Fibroblast of lung (primary cell): Measurements from ENCODE around the gene PPP1R15B. TPM values are rescaled to one million over a fixed set of nuclear protein-coding genes. Genes with fewer than 3 reads are reported as not detected.
A peak's percentile ranks its signal among the peaks of the same experiment; 100 is the strongest.

ENCODE experiments used
- DNase-seq, 2 donors: peaks; one replicate each; pipeline versions ENCODE4 v3.0.0 to v3.0.0-alpha.2; 2010; ENCODE audit warnings: low read depth in 2 of 2
- H2AFZ ChIP-seq: 2 replicates; pipeline ENCODE4 v1.5.1; 2012; ENCODE audit warnings: low read length, control low read depth, inconsistent platforms
- H3K27ac ChIP-seq: 2 replicates; pipeline ENCODE4 v1.5.1; 2011; ENCODE audit warnings: low read length, control low read depth; ENCODE audit not compliant: insufficient read depth
- H3K27me3 ChIP-seq: 2 replicates; pipeline ENCODE4 v1.5.1; 2011; ENCODE audit warnings: mild to moderate bottlenecking, low read length; ENCODE audit not compliant: control insufficient read depth, insufficient read depth
- H3K36me3 ChIP-seq: 2 replicates; pipeline ENCODE4 v1.5.1; 2011; ENCODE audit warnings: low read length; ENCODE audit not compliant: control insufficient read depth, insufficient read depth
- H3K4me1 ChIP-seq: 2 replicates; pipeline ENCODE4 v1.5.1; 2011; ENCODE audit warnings: low read length; ENCODE audit not compliant: control insufficient read depth, insufficient read depth; ENCODE audit errors: extremely low read depth
- H3K4me2 ChIP-seq: 2 replicates; pipeline ENCODE4 v1.5.1; 2011; ENCODE audit warnings: low read length, control low read depth; ENCODE audit not compliant: insufficient read depth; ENCODE audit errors: extremely low read depth
- H3K4me3 ChIP-seq, 4 experiments: fragments of 200-600 bp in 1 of 4; sonication (generic) in 1 of 4; replicated peaks in 1 of 4; 2 replicates each; pipeline ENCODE4 v1.5.1; 2011 to 2016; ENCODE audit warnings: low read length in 4 of 4, low read depth in 3 of 4, mild to moderate bottlenecking in 3 of 4, control low read depth in 2 of 4, inconsistent platforms in 1 of 4, mixed read lengths in 1 of 4; ENCODE audit not compliant: insufficient read depth in 1 of 4; ENCODE audit errors: control extremely low read depth in 1 of 4
- H3K79me2 ChIP-seq: 2 replicates; pipeline ENCODE4 v1.5.1; 2012; ENCODE audit warnings: mild to moderate bottlenecking, low read length, inconsistent platforms; ENCODE audit not compliant: control insufficient read depth, insufficient read depth
- H3K9ac ChIP-seq: 2 replicates; pipeline ENCODE4 v1.5.1; 2011; ENCODE audit warnings: mild to moderate bottlenecking, low read length, control low read depth; ENCODE audit not compliant: insufficient read depth
- H3K9me3 ChIP-seq: 2 replicates; pipeline ENCODE4 v1.5.1; 2012; ENCODE audit warnings: low read depth, low read length; ENCODE audit not compliant: control insufficient read depth, insufficient read depth
- H4K20me1 ChIP-seq: 2 replicates; pipeline ENCODE4 v1.5.1; 2011; ENCODE audit warnings: low read length; ENCODE audit not compliant: control insufficient read depth, insufficient read depth; ENCODE audit errors: extremely low read depth
- CTCF ChIP-seq, 2 donors: IDR thresholded peaks in 1 of 2; conservative IDR thresholded peaks in 1 of 2; 1 replicate in 1 of 2; 2 replicates in 1 of 2; pipeline ENCODE4 v1.5.1; 2011 to 2012; ENCODE audit warnings: low read length in 2 of 2, control low read depth in 1 of 2, inconsistent platforms in 1 of 2, low read depth in 1 of 2, mild to moderate bottlenecking in 1 of 2
- EZH2 ChIP-seq: IDR thresholded peaks from 2 replicates; pipeline ENCODE4 v1.5.1; 2012; ENCODE audit warnings: low read length, control low read depth, mild to moderate bottlenecking; ENCODE audit errors: missing control alignments
- polyA plus RNA-seq, 2 donors: library from polyadenylated mRNA; depleted of rRNA in 1 of 2; stranded (reverse) in 1 of 2; unstranded in 1 of 2; fragments of >200 nt; gene quantifications; 2 replicates each; pipeline ENCODE4 v1.2.1, GENCODE V29; 2011 to 2012; ENCODE audit warnings: missing spikeins in 1 of 2
- total RNA-seq: library from RNA; depleted of rRNA; stranded (reverse); fragments of >200 nt; gene quantifications from 2 replicates; pipeline ENCODE4 v1.2.1, GENCODE V29; 2014

PPP1R15B gene
- total and polyA plus RNA-seq, 2 donors (not counting 1 experiment from before 2014, with no cell fraction given) = 22.4 to 27.7 TPM

DNA sequence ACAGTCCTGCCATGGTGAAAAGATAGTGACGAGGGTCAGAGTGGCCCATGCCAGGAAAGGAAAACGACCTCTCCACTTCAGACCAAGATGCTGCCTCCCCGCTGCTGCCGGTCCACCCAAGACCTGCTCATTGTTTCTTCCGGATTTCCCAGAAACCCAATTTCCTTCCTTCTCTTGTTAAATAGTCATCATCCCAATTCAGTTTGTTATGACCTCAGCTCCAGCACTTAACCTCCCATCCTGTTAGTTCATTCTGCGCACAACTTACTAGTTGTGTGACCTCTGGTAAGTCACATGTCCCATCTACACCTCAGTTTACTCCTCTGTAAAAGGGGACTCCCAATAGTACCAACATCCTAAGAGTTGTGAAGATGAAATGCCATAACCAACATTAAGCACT lies 29.9 kb upstream of the PPP1R15B start:
- TF ChIP-seq EZH2 (no peak), CTCF (conservative IDR thresholded peaks at IDR 0.05 in 1 of 2, IDR thresholded peaks at IDR 0.05 in 1 of 2; ENCODE audit: low read depth in 1 of 2, low read length in 2 of 2) (no peak)
- Histone ChIP-seq H3K79me2 (no peaks in the 10 kb centered on the region), H3K36me3 (no peaks in the 10 kb centered on the region), H3K27me3 (no peaks in the 10 kb centered on the region), H3K27ac (no peak overlapping the region), H3K4me2 (no peak overlapping the region), H3K9me3 (no peaks in the 10 kb centered on the region), H2AFZ (no peak overlapping the region), H3K4me3 (no peak overlapping the region), H3K9ac (no peak overlapping the region), H3K4me1 (peaks cover 10% of the 10 kb centered on the region), H4K20me1 (no peaks in the 10 kb centered on the region)
- DNase-seq = no peak

- TF ChIP-seq EZH2 (no peak), CTCF (conservative IDR thresholded peaks at IDR 0.05 in 1 of 2, IDR thresholded peaks at IDR 0.05 in 1 of 2; ENCODE audit: low read depth in 1 of 2, low read length in 2 of 2) (no peak)
- no peaks in the 10 kb centered on the region for H3K36me3 ChIP-seq
- H3K4me1 ChIP-seq = peaks cover 12% of the 10 kb centered on the region
- no peak overlapping the region for H3K4me3 ChIP-seq
- H3K27me3 ChIP-seq = no peaks in the 10 kb centered on the region
- H2AFZ ChIP-seq = no peak overlapping the region
- H3K9me3 ChIP-seq = no peaks in the 10 kb centered on the region
- H3K9ac ChIP-seq = no peak overlapping the region
- no peaks in the 10 kb centered on the region for H4K20me1 ChIP-seq
- no peak overlapping the region for H3K4me2 ChIP-seq
- no peak for DNase-seq
- H3K27ac ChIP-seq = no peak overlapping the region
- H3K79me2 ChIP-seq = no peaks in the 10 kb centered on the region
Observed at GRCh38 chr1:204439621-204440375, 28.2 kb upstream of the PPP1R15B start.

GRCh38 chr1:204438628-204439027 lies 27.0 kb upstream of the PPP1R15B start:
- Histone ChIP-seq H3K4me1 (peaks cover 12% of the 10 kb centered on the region), H4K20me1 (no peaks in the 10 kb centered on the region), H2AFZ (no peak overlapping the region), H3K36me3 (no peaks in the 10 kb centered on the region), H3K4me3 (no peak overlapping the region), H3K79me2 (no peaks in the 10 kb centered on the region), H3K9ac (no peak overlapping the region), H3K27me3 (no peaks in the 10 kb centered on the region), H3K9me3 (no peaks in the 10 kb centered on the region), H3K27ac (no peak overlapping the region), H3K4me2 (peak overlapping the region; percentile 57)
- DNase-seq = peak; percentile 96 to 100
- TF ChIP-seq CTCF (conservative IDR thresholded peaks at IDR 0.05 in 1 of 2, IDR thresholded peaks at IDR 0.05 in 1 of 2; ENCODE audit: low read depth in 1 of 2, low read length in 2 of 2) (no peak), EZH2 (no peak)
